ENCODE measurements around the gene YY1.
"Not testable (repeated sequence)": the region's sequence is repeated elsewhere in the genome, so short reads cannot be mapped to it uniquely, and the experiment has no call there.

Gene YY1

GRCh38 chr14:100213956-100214769, 24.8 kb upstream of the YY1 start:
- DNase-seq = peak; percentile 90

DNA sequence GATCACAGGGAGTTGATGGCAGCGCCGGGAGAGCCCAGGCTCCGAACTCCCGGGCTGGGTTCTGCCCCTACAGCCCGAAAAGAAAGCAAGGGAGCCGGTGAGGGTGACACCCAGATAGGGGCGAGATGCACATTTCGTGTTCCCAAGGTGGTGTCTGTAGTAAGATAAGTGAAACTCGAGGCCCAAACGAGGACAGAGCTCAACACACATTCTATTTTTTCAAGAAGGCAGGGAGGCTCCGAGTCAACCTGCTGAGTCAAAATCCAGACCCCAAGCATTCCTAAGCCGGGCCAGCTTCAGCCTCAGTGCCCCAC, 24.2 kb upstream of the YY1 start:
- no peak for DNase-seq

GRCh38 chr14:100215330-100215885, 23.5 kb upstream of the YY1 start:
- DNase-seq = no peak

DNA sequence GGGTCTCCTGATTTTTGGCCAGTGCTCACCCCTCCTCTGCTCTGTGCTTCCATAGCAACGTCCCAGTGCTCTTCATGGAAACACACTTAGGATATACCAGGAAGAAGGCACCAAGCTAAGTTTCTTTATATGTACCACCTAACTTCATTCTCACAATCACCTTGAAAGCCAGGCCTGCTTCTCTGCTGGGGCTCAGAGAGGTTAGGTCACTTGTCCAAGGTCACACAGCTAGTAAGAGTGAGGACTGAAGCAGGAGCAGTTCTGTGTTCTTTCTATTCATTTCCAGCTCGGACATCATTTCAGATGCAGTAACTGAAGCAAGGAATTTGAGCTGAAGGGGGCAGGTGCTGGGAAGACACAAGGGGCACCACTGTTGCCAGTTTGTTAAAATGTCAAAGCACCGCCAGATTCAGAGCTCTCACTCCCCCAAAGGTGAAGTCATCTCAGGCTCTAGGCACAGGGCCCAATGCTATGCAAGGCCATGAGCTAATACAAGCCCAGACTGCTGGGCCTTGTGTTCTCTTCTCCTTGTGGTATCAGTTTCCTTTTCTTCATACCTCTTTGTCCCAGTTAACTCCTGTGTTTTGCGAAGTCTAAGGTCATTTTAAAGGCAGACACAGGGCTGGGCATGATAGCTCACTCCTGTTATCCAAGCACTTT, 19.7 kb upstream of the YY1 start:
- no peak for DNase-seq

DNA sequence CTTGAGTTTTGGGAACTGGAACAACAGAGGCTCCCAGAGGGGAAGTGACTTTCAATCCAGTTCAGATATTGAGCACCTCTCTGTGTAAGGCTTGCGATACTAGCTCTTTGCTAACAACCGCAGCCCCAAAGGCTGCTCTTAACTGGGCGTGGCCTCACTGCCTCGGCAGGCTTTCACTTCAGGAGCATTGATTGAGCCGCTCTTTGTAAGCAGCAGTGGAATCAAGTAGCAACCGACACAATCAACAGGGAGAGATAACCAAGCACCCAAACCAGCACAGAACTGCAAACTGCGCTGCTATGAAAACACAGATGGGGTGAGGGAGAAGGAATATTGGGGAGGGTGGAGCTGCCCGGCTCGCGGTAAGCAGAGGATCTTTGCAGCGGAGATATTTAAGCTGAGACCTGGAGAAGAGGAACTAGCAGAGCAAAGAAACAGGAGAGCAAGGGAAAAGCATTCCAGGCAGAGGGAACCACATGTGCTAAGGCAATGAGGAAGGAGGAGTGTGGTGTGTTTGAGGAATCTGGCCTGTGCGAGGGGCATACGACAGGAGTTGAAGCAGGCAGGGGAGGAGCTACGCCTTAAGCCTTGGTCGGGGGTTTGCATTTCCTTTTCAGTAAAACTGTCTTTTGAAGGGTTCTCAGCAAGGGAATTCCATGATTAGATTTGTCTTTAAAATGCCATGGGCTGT, 17.3 kb upstream of the YY1 start:
- peak; percentile 46 for DNase-seq

GRCh38 chr14:100222224-100223093, 16.5 kb upstream of the YY1 start:
- no peak for DNase-seq

GRCh38 chr14:100223332-100224201, 15.4 kb upstream of the YY1 start:
- no peak for DNase-seq

GRCh38 chr14:100224229-100224866, 14.6 kb upstream of the YY1 start:
- DNase-seq = no peak

- DNase-seq = no peak
These were observed 13.8 kb upstream of the YY1 start for GRCh38 chr14:100225169-100225568.

DNA sequence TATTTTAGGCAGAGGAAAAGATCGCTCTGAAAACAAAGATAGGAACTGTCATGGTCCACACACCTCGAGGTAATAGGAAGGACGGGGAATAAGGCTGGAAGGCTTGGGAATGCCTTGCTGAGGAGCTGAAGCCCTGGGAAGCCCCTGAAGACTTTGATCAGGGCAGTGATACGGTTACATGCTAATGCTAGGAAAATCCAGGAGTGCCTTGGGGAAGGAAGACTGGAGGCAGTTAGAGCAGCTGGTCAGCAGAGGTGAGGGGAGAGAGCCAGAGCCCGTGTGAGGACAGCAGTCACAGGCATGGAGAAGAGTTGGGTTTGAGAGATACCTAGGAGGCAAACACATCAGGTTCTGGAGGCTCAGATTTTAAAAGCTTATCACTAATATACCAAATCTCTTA, 8.6 kb upstream of the YY1 start:
- no peak for DNase-seq

GRCh38 chr14:100234511-100234910, 4.4 kb upstream of the YY1 start:
- DNase-seq = no peak

DNA sequence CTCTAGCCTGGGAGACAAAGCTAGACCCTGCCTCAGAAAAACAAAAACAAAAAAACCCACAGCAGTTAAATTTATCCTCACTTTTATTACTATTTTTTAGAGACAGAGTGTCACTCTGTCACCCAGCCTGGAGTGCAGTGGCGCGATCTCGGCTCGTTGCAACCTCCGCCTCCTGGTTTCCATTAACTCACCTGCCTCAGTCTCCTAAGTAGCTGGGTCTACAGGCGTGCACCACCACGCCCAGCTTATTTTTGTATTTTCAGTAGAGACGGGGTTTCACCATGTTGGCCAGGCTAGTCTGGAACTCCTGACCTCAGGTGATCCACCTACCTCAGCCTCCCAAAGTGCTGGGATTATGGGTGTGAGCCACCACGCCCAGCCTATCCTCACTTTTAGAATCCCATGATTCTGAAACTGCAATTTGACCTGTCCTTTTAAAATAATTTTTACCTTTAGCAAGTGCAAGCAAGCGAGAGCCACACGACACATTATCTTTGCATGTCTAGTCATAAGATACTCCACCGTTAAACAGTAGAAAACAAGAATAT, 2.6 kb upstream of the YY1 start:
- not testable (repeated sequence) for DNase-seq

DNA sequence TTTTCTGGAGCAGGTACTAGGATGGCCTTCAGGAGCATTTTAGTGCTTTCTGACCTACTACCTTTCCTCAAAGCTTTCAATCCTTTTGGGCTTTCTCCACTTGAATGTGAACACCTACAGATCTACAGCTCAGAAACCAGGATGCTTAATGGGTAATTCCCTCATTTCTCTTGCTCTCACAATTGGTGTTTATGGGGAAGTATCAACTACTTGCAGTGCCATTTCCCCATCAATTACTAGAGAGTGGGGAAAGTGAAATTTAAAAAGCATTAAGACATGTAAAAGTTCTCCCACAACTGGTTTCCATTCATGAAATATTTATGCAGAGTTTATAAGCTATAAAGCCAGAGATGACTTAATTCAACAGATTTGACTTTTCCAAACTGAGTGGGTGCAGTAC, 2.1 kb upstream of the YY1 start:
- DNase-seq = no peak

GRCh38 chr14:100237735-100238418, 1.1 kb upstream of the YY1 start:
- no peak for DNase-seq

DNA sequence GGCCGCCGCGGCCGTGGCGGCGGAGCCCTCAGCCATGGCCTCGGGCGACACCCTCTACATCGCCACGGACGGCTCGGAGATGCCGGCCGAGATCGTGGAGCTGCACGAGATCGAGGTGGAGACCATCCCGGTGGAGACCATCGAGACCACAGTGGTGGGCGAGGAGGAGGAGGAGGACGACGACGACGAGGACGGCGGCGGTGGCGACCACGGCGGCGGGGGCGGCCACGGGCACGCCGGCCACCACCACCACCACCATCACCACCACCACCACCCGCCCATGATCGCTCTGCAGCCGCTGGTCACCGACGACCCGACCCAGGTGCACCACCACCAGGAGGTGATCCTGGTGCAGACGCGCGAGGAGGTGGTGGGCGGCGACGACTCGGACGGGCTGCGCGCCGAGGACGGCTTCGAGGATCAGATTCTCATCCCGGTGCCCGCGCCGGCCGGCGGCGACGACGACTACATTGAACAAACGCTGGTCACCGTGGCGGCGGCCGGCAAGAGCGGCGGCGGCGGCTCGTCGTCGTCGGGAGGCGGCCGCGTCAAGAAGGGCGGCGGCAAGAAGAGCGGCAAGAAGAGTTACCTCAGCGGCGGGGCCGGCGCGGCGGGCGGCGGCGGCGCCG, 381 bp downstream of the YY1 start:
- DNase-seq = peak; percentile 21

DNA sequence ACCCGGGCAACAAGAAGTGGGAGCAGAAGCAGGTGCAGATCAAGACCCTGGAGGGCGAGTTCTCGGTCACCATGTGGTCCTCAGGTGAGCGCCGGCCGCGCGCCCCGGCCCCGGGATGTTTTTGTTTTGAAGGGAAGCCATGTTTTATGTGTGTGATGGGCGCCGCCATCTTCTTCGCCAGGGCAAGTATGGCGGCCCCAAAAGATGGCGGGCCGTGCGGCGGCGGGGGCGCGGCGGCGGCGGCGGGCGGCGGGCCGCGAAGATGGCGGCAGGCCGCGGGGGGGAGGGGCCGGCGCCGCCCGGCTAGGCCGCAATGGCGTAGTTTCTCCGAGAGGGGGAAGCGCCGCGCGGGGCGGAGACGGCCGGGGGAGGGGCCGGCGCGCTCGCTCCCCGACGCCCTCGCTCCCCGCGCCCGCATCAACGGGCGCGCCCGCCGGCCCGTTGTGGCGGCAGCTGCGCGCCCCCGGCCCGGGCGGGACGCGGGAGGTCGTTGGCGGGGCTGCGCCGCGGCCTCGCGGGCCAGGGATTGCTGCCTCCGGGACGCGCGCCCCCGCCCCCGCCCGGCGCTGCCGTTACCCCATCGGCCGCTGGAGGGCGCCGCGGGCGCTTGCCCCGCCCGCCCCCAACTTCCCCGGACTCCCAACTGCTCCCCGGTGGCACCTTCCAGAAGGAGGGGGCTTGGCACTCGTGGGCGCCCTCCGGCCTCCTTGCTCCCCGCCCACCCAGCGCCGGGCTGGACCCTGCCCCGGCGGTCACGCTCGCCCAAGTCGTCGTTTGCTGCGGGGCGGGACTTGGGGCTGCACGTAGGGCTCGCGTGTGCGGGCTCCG, 1.1 kb downstream of the YY1 start:
- peak; percentile 79 for DNase-seq

- no peak for DNase-seq
These were observed 1.7 kb downstream of the YY1 start for GRCh38 chr14:100240668-100241032.

DNA sequence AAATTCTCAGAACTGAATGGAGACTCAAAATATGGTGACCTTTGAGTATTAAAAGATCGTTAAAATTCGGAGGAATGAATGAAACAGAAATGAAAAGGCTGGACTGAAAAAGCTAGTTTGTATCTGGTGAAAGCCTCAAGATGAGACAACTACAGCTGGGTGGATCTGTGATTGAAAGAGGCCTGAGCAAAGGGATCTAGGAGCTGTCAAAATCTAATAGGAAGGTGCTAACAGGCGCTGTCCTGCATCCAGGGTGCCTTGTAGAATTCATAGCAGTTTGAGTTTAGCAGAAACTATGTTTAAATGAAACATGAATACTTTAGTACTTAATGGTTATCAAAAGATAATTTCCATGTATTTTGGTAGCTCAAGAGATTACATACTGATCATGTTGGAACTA, 2.3 kb downstream of the YY1 start:
- no peak for DNase-seq

DNA sequence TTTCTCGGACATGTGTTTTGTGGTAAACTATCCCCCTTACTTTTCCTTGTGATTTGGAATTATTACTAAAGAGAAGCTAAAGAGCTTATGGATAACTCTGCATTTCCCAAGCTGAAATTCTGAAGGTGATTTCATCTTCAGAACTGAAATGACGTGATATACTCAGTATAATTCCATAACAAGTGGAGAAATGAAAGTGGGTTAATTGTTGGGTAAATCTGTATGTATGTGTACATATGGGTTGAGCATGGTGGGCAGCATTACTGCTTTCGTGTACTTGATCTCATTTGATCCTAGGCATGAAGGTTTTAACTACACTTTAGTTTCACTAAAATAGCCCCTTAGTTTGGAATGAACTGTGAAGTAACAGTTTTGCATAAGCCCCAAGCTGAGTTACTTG, 4.1 kb downstream of the YY1 start:
- no peak for DNase-seq

Measured in T-helper 9 cell (primary cell).